Activated CD4-positive, alpha-beta T cell treated with anti-CD3 and anti-CD28 coated beads, Interleukin-2, Interleukin-4, amounts not matched to agents 100 ng/mL and 50 ng/mL, durations not matched to agents 16 hours and 8 hours (primary cell): Measurements from ENCODE around the gene SEPTIN14.
"Not testable (repeated sequence)": the region's sequence is repeated elsewhere in the genome, so short reads cannot be mapped to it uniquely, and the experiment has no call there.

Source experiments
- DNase-seq: peaks from one replicate; pipeline ENCODE4 v3.0.0-alpha.2; 2020; ENCODE audit warnings: low spot score

Gene SEPTIN14

GRCh38 chr7:55784151-55784550 lies 78.4 kb downstream of the SEPTIN14 start:
- no peak for DNase-seq

- no peak for DNase-seq
Measured at GRCh38 chr7:55778631-55779030, 83.9 kb downstream of the SEPTIN14 start.

- DNase-seq = no peak
Measured at GRCh38 chr7:55776196-55776595, 86.4 kb downstream of the SEPTIN14 start.

- DNase-seq = no peak
Measured at GRCh38 chr7:55775051-55775420, 87.5 kb downstream of the SEPTIN14 start.

- DNase-seq = no peak
Measured at GRCh38 chr7:55774327-55775050, 88.1 kb downstream of the SEPTIN14 start.

DNA sequence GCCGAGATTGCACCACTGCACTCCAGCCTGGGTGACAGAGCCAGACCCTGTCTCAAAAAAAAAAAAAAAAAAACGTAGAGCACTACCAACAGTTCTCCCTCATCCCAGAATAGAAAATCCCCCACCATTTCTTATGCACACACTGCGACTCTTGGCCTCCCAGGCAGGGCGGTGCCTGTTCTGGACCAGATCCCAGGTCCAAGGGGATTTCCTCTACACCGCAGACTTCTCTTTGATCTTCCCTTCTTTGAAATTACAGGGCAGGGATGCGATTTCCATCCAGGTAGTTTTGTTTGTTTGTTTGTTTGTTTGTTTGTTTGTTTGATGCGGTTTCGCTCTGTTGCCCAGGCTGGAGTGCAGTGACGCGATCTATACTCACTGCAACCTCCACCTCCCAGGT lies 91.8 kb downstream of the SEPTIN14 start:
- no peak for DNase-seq

DNA sequence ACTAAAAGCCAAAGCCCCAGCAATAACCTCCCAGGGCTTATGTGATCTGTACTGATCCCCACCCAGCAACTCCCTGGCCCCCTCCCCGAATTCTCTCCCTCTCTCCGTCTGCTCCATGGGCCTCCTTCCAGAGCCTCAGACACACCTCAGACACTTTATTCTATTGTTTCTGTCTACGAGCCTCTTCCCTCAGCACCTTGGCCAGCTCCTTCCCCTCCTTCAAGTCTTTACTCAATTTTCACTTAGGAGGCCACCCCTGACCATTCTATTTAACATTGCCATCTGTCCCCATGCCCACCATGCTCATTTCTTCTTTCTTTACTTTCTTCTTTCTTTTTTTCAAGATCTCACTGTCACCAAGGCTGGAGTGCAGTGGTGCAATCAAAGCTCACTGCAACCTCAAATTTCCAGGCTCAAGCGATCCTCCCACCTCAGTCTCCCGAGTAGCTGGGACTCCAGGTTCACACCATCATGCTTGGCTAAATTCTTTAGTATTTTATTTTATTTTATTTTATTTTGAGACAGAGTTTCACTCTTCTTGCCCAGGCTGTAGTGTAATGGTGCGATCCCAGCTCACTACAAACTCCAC lies 109.2 kb downstream of the SEPTIN14 start:
- not testable (repeated sequence) for DNase-seq

- DNase-seq = not testable (repeated sequence)
Measured at GRCh38 chr7:55744706-55745105, 117.8 kb downstream of the SEPTIN14 start.
